ENCODE results near the gene CAPG.
A peak's percentile ranks its signal among the peaks of the same experiment; 100 is the strongest.
"Not testable (repeated sequence)": the region's sequence is repeated elsewhere in the genome, so short reads cannot be mapped to it uniquely, and the experiment has no call there.

Gene CAPG

DNA sequence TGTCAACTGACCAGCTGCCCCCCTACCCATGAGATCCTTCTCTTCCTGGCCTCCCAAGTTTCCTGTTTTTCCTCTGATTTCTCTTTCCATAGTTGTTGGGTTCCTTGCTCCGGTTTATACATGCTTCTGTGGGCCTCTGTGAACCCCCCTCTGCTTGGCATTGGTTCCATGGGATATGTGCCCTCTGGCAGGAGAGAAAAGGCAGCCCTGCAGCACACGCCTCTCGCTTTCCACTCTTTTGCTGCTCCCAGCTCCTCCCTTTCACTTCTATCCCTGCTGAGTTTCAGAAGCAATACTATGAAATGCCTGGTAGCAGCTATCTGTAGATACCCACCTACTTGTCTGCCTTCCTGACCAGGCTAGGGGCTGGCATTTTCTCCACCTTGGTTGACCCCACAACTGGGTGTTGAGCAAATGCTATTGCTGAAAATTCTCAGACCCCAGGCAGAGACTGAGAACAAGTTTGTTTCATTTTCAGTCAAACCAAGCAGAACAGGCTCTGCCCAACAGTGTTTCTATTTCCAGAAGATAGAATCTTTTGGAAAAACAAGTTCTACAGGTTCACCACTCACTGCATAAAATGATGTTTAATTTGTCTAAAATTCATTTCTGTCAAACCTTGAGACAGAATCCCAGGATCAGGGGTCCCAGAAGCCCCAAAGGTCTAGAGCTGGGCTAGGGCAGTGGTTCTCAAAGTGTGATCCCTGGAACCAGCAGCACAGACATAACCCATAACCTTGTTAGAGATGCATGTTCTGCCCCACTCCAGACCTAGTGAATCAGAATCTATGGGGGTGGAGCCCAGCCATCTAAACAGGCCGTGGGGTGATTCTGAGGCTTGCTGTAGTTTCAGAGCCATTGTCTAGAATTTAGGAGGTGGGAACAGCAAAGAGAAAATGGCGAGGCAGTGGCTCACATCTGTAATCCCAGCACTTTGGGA, 13.4 kb downstream of the CAPG start:
- DNase-seq (ENCODE audit: low read depth in 2 of 2), result no peak

DNA sequence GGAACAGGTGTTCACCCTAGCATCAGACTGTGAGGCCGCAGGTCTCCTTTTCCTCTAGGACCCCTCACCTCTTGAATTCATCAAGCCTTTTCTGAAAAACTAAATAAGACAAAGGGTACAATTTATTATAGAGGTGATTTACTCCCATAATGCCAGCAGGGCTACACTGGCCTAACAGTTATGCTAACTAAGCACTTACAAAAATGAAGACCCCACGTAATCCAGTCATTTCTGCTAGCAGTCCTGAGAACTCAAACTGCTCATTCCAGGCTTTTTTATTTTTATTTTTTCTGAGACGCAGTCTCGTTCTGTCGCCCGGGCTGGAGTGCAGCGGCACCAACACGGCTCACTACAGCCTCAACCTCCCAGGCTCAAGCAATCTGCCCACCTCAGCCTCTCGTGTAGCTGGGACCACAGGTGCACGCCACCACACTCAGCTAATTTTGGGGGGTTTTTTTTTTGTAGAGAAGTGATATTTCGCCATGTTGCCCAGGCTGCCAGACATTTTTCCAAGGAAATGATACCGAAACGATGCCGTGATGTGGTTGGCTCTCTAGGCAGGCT, 14.2 kb downstream of the CAPG start:
- no peak for DNase-seq (ENCODE audit: low read depth in 2 of 2)

GRCh38 chr2:85394976-85395375, 15.2 kb downstream of the CAPG start:
- DNase-seq (ENCODE audit: low read depth in 2 of 2), result no peak

GRCh38 chr2:85394261-85394681, 15.9 kb downstream of the CAPG start:
- no peak for DNase-seq (ENCODE audit: low read depth in 2 of 2)

DNA sequence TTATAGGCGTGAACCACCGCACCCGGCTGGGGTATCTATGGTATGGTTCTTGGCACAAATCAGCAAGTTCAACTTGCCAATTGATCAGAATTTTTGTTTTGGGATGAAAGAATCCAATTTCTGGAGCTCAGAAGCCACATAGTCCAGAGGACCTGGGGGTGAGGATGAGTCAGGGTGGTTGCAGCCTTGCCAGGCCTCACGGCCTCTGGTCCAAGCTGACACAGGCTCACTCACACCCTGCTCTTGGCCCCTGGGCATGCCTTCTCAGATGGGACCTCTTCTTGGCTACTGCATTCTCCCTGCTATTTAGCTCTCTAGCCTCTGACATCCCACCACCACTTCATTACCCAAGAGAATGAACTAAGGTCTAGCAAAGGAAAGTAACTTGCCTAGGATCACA, 16.3 kb downstream of the CAPG start:
- no peak for DNase-seq (ENCODE audit: low read depth in 2 of 2)

DNA sequence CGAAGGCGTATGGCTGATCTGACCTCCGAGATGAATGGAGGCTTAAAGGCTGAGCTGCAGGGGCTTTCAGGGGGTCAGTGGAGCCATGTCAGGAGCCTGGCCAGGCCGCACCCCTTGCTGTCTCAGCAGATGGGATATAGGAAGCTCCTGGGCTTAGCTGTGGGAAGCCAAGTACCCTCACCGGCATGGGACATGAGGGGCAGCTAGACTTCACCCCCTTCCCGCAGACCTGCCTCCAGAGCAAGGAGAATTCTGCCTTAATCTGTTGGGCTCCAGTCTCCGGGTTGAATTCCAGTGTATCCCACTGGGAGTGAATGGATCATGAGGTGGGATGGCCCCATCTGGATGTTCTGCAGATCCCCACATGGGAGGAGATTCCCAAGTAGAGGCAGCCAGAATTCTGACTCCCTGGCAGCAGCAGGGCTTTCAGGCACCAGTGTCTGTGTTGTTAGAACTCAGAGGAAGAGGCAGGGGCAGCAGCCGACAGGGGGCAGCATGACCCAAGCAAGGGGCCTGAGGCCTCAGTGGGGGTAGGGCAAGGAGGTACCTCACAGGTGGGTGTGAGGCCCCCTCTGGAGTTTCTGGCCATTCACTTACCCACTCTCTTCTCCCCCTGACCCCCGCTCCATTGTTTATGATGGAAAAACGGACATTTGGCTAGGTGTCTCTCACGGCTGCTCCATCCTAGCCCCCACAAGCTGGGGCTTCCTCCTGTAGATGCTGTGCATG, 19.1 kb downstream of the CAPG start:
- peak; percentile 49 for DNase-seq (ENCODE audit: low read depth in 2 of 2)

GRCh38 chr2:85388878-85389538, 21.2 kb downstream of the CAPG start:
- DNase-seq (ENCODE audit: low read depth in 2 of 2), result no peak

GRCh38 chr2:85387754-85388153, 22.4 kb downstream of the CAPG start:
- DNase-seq (ENCODE audit: low read depth in 2 of 2), result no peak

- no peak for DNase-seq (ENCODE audit: low read depth in 2 of 2)
These were observed 24.4 kb downstream of the CAPG start for GRCh38 chr2:85385746-85386145.

DNA sequence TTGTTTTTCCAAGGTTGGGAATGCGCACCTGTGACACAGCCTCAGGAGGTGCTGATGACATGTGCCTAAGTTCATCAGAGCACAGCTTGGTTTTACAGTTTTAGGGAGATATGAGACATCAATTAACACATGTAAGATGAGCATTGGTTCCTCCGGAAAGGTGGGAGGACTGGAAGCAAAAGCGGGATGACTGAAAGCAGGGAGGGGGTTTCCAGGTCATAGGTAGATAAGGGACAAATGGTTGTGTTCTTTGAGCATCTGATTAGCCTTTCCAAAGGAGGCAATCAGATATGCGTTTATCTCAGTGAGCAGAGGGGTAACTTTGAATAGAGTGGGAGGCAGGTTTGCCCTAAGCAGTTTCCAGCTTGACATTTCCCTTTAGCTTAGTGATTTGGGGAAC, 26.3 kb downstream of the CAPG start:
- no peak for DNase-seq (ENCODE audit: low read depth in 2 of 2)

DNA sequence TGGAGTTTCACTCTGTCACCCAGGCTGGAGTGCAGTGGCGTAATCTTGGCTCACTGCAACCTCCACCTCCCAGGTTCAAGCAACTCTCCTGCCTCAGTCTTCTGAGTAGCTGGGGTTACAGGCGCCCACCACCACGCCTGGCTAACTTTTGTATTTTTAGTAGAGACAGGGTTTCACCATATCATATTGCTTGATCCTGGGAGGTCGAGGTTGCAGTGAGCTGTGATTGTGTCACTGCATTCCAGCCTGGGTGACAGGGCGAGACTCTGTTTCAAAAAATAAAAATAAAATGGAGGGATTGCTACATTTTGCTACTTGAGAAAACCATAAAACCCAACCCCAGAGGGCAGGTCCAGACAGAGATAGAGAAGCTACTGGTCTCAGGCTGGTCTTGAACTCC, 27.0 kb downstream of the CAPG start:
- not testable (repeated sequence) for DNase-seq (ENCODE audit: low read depth in 2 of 2)

GRCh38 chr2:85380048-85380447, 30.1 kb downstream of the CAPG start:
- DNase-seq (ENCODE audit: low read depth in 2 of 2), result no peak

- no peak for DNase-seq (ENCODE audit: low read depth in 2 of 2)
These were observed 31.9 kb downstream of the CAPG start for GRCh38 chr2:85378257-85378656.

DNA sequence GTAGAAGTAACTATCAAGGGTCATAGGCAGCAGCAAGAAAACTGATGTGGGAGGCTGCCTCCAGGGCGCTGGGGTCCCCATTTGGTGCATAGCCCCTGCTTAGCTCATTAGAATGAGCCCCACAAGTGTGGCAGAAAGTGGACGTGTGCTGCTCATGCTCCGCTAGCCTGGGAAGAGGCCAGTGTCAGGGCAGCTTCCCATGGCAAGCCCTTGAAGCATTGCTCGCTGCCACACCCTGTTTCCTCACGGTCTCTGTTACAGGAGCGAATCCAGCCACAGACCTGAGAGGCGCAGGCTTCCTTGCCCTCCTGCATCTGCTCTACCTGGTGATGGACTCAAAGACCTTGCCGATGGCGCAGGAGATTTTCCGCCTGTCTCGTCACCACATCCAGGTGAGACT, 33.1 kb downstream of the CAPG start:
- no peak for DNase-seq (ENCODE audit: low read depth in 2 of 2)

- no peak for DNase-seq (ENCODE audit: low read depth in 2 of 2)
These were observed 33.7 kb downstream of the CAPG start for GRCh38 chr2:85376291-85377065.

DNA sequence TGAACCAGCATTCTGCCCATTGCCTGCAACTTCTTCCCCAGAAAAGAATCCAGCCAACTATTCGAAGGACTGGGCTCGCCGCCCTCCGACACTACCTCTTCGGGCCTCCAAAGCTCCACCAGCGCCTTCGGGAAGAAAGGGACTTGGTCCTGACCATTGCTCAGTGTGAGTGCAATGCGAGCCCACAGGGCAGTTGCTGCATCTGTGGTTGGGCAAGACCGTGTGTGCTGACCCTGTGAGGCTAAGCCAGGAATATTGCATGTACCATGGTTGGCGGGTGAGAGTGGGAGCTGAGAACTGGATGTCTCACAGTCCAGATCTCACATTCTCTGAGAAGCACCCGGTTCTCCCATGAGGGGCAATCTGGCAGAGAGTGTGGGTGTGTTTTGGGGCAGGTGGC, 39.1 kb downstream of the CAPG start:
- no peak for DNase-seq (ENCODE audit: low read depth in 2 of 2)

GRCh38 chr2:85369500-85369899, 40.7 kb downstream of the CAPG start:
- DNase-seq (ENCODE audit: low read depth in 2 of 2), result no peak

DNA sequence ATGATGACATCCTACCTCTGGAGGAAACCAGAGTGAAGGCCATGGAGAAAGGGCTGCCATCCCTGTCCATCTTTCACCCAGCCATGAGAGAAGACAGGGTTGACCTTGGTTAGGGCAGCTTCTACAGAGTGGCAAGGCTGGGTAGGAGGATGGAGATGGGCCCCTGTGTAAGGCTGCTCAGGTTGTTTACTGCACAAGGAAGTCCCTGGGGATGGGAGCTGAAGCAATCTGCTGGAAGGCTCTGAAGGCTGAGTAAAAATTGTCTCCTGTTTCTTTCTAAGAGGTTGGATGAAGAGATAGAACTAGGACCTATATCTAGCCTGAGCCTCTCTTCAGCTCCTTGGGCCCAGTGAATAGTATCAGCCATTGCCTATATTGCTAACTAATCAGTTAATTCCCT, 41.2 kb downstream of the CAPG start:
- DNase-seq (ENCODE audit: low read depth in 2 of 2), result no peak

DNA sequence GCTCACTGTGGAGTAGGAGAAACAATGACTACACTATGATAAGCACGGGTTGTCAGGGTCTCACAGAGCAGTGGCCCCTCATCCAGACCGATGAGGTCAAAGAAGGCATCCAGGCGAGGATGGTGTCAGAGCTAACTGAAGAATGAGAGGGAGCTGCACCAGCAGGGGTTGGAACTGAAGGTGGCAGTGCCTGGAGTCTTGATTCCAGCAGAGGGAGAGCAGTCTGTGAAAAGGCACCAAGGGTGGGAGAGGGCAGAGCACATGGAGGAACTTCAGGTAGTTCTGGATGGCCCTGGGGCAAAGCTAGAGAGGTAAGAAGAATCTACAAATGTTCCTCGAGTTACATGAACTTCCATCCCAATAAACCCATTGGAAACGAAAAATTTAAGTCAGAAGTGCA, 43.0 kb downstream of the CAPG start:
- DNase-seq (ENCODE audit: low read depth in 2 of 2), result no peak

GRCh38 chr2:85362653-85363387, 47.3 kb downstream of the CAPG start:
- DNase-seq (ENCODE audit: low read depth in 2 of 2), result not testable (repeated sequence)

DNA sequence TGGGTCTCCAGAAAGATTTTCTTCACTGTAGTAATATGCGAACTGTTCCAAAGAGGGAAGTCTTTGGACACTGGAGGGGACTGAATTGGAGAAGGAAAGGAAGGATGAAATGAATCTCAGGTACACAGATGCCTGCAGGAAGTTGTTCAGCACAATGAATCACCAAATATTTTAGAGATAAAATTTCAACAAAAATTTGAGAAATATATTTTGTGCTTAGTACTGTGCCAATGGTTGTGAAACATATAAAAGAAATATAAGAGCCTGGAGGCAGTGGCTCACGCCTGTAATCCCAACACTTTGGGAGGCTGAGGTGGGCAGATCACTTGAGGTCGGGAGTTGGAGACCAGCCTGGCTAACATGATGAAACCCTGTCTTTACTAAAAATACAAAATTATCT, 52.4 kb downstream of the CAPG start:
- DNase-seq (ENCODE audit: low read depth in 2 of 2), result no peak
